Measurements from ENCODE around the gene GEMIN7. TPM values are rescaled to one million over a fixed set of nuclear protein-coding genes. Genes with fewer than 3 reads are reported as not detected.

GEMIN7 gene
- total and polyA plus RNA-seq, 2 of the 13 experiments (the other 11 are each of a cell fraction or from before 2014, with no cell fraction given), result 24.1 to 30.6 TPM

GRCh38 chr19:45104658-45105349 lies 25.7 kb downstream of the GEMIN7 start (continued):
- no peak for TF ChIP-seq PRDM15 (CRISPR knock-in tag; IDR thresholded peaks at IDR 0.05)
- no peak for TF ChIP-seq ZNF75D (CRISPR knock-in tag; IDR thresholded peaks at IDR 0.05; ENCODE audit: borderline replicate concordance)
- TF ChIP-seq HMGXB4 (CRISPR knock-in tag; IDR thresholded peaks at IDR 0.05; ENCODE audit: borderline replicate concordance in 1 of 2, low read depth in 1 of 2), result no peak
- no peak for TF ChIP-seq NR2F1 (CRISPR knock-in tag; IDR thresholded peaks at IDR 0.05)
- no peak for TF ChIP-seq ZNF264 (CRISPR knock-in tag; IDR thresholded peaks at IDR 0.05)
- TF ChIP-seq CCAR2 (optimal IDR thresholded peaks at IDR 0.05; ENCODE audit: low read depth, low read length), result no peak
- TF ChIP-seq, protein P1, sequence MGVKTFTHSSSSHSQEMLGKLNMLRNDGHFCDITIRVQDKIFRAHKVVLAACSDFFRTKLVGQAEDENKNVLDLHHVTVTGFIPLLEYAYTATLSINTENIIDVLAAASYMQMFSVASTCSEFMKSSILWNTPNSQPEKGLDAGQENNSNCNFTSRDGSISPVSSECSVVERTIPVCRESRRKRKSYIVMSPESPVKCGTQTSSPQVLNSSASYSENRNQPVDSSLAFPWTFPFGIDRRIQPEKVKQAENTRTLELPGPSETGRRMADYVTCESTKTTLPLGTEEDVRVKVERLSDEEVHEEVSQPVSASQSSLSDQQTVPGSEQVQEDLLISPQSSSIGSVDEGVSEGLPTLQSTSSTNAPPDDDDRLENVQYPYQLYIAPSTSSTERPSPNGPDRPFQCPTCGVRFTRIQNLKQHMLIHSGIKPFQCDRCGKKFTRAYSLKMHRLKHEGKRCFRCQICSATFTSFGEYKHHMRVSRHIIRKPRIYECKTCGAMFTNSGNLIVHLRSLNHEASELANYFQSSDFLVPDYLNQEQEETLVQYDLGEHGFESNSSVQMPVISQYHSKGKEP (CRISPR knock-in tag; IDR thresholded peaks at IDR 0.05), result no peak
- TF ChIP-seq, protein P2, sequence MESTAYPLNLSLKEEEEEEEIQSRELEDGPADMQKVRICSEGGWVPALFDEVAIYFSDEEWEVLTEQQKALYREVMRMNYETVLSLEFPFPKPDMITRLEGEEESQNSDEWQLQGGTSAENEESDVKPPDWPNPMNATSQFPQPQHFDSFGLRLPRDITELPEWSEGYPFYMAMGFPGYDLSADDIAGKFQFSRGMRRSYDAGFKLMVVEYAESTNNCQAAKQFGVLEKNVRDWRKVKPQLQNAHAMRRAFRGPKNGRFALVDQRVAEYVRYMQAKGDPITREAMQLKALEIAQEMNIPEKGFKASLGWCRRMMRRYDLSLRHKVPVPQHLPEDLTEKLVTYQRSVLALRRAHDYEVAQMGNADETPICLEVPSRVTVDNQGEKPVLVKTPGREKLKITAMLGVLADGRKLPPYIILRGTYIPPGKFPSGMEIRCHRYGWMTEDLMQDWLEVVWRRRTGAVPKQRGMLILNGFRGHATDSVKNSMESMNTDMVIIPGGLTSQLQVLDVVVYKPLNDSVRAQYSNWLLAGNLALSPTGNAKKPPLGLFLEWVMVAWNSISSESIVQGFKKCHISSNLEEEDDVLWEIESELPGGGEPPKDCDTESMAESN (CRISPR knock-in tag; conservative IDR thresholded peaks at IDR 0.05), result no peak
